ENCODE results near the gene LCE7A. TPM values are rescaled to one million over a fixed set of nuclear protein-coding genes. Genes with fewer than 3 reads are reported as not detected.

LCE7A gene
- total RNA-seq, 3 donors from 2014 or later (not counting 1 experiment from before 2014, with no cell fraction given): not detected

GRCh38 chr1:152870831-152871730, 11.3 kb downstream of the LCE7A start:
- Histone ChIP-seq H3K27me3 (ENCODE audit: control insufficient read depth, insufficient read depth, low read length) (no peaks in the 10 kb centered on the region), H3K9me3 (ENCODE audit: control insufficient read depth, insufficient read depth, low read length) (no peaks in the 10 kb centered on the region), H3K4me3 (ENCODE audit: low read length) (no peak overlapping the region), H3K36me3 (ENCODE audit: control insufficient read depth, insufficient read depth, low read length) (no peaks in the 10 kb centered on the region), H3K4me1 (ENCODE audit: control insufficient read depth, insufficient read depth, low read length) (no peaks in the 10 kb centered on the region), H3K27ac (ENCODE audit: low read length) (no peak overlapping the region)
- no peaks in the 10 kb centered on the region for H3K36me3 Mint-ChIP-seq
- H3K27me3 Mint-ChIP-seq (ENCODE audit: low read depth in 2 of 2): peaks cover 8 to 19% of the 10 kb centered on the region in 2 donors
- ATAC-seq: no peak
- intact Hi-C loops (cut with micrococcal nuclease): loop anchor here (1.0 kb wide), 1 partner anchor 55 kb away; no protein-coding TSS in a partner anchor
- 49% methylated on average over 6 of the region's 17 CpGs for WGBS (ENCODE audit: insufficient coverage)
- DNase-seq: no peak
- no peaks in the 10 kb centered on the region for H3K4me1 Mint-ChIP-seq
- TF ChIP-seq, protein P1, sequence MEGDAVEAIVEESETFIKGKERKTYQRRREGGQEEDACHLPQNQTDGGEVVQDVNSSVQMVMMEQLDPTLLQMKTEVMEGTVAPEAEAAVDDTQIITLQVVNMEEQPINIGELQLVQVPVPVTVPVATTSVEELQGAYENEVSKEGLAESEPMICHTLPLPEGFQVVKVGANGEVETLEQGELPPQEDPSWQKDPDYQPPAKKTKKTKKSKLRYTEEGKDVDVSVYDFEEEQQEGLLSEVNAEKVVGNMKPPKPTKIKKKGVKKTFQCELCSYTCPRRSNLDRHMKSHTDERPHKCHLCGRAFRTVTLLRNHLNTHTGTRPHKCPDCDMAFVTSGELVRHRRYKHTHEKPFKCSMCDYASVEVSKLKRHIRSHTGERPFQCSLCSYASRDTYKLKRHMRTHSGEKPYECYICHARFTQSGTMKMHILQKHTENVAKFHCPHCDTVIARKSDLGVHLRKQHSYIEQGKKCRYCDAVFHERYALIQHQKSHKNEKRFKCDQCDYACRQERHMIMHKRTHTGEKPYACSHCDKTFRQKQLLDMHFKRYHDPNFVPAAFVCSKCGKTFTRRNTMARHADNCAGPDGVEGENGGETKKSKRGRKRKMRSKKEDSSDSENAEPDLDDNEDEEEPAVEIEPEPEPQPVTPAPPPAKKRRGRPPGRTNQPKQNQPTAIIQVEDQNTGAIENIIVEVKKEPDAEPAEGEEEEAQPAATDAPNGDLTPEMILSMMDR (IDR thresholded peaks at IDR 0.05): no peak
- H3K9me3 Mint-ChIP-seq: no peaks in the 10 kb centered on the region
- no peak overlapping the region for H3K4me3 Mint-ChIP-seq
- no peak overlapping the region for H3K27ac Mint-ChIP-seq

DNA sequence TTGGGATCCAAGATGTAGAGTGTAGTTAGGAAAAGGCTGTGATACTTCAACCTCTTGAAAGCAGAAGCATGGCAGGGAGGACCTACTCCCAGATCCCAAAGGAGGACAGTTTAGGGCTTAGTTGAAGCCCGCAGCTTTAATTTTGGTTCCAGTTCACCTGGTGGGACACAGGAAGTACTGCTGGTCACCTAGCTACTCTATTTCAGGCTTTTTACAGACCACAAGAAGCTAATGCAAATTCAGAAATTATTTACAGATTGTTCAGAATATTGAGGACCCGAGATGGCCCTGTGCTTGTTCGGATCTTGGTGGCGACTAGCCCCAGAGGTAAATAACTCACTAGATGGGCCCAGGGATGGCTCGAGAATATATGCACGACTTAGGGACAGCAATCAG, 11.9 kb downstream of the LCE7A start:
- Mint-ChIP-seq H3K4me3 (no peak overlapping the region), H3K36me3 (no peaks in the 10 kb centered on the region), H3K4me1 (no peaks in the 10 kb centered on the region), H3K27ac (no peak overlapping the region), H3K27me3 (ENCODE audit: low read depth in 2 of 2) (peaks cover 8 to 22% of the 10 kb centered on the region in 2 donors), H3K9me3 (no peaks in the 10 kb centered on the region)
- no peaks in the 10 kb centered on the region for H3K4me1 ChIP-seq (ENCODE audit: control insufficient read depth, insufficient read depth, low read length)
- TF ChIP-seq, protein P1 (IDR thresholded peaks at IDR 0.05): no peak
- intact Hi-C loops (cut with micrococcal nuclease): loop anchor here (1.0 kb wide), 1 partner anchor 55 kb away; no protein-coding TSS in a partner anchor
- H3K27ac ChIP-seq (ENCODE audit: low read length): no peak overlapping the region
- no peaks in the 10 kb centered on the region for H3K27me3 ChIP-seq (ENCODE audit: control insufficient read depth, insufficient read depth, low read length)
- no peak overlapping the region for H3K4me3 ChIP-seq (ENCODE audit: low read length)
- no peaks in the 10 kb centered on the region for H3K36me3 ChIP-seq (ENCODE audit: control insufficient read depth, insufficient read depth, low read length)
- H3K9me3 ChIP-seq (ENCODE audit: control insufficient read depth, insufficient read depth, low read length): no peaks in the 10 kb centered on the region
- DNase-seq: no peak
- no peak for ATAC-seq
- 89% methylated on average over 6 of the region's 6 CpGs for WGBS (ENCODE audit: insufficient coverage)

GRCh38 chr1:152873495-152873894, 13.7 kb downstream of the LCE7A start:
- TF ChIP-seq, protein P1 (IDR thresholded peaks at IDR 0.05): no peak
- Mint-ChIP-seq H3K4me1 (no peaks in the 10 kb centered on the region), H3K4me3 (no peak overlapping the region), H3K27ac (no peak overlapping the region), H3K9me3 (no peaks in the 10 kb centered on the region), H3K36me3 (no peaks in the 10 kb centered on the region), H3K27me3 (ENCODE audit: low read depth in 2 of 2) (peaks cover 10 to 38% of the 10 kb centered on the region in 2 donors)
- DNase-seq (no peak), ATAC-seq (no peak)
- no peak overlapping the region for H3K4me3 ChIP-seq (ENCODE audit: low read length)
- no peaks in the 10 kb centered on the region for H3K4me1 ChIP-seq (ENCODE audit: control insufficient read depth, insufficient read depth, low read length)
- H3K9me3 ChIP-seq (ENCODE audit: control insufficient read depth, insufficient read depth, low read length): no peaks in the 10 kb centered on the region
- H3K27ac ChIP-seq (ENCODE audit: low read length): no peak overlapping the region
- no peaks in the 10 kb centered on the region for H3K36me3 ChIP-seq (ENCODE audit: control insufficient read depth, insufficient read depth, low read length)
- H3K27me3 ChIP-seq (ENCODE audit: control insufficient read depth, insufficient read depth, low read length): no peaks in the 10 kb centered on the region
- intact Hi-C loops (cut with micrococcal nuclease): no loop called here

All from natural killer cell (primary cell).